HT-29 (cell line): ENCODE data around the gene CRYBB2. TPM values are rescaled to one million over a fixed set of nuclear protein-coding genes. Genes with fewer than 3 reads are reported as not detected.
"Not testable (repeated sequence)": the region's sequence is repeated elsewhere in the genome, so short reads cannot be mapped to it uniquely, and the experiment has no call there.

Experiments
- DNase-seq: peaks from one replicate; pipeline ENCODE4 v3.0.0-alpha.2; 2015; ENCODE audit warnings: low spot score
- total RNA-seq: library from RNA; depleted of rRNA; stranded (reverse); fragments of >200 nt; shearing (Covaris generic); gene quantifications from 2 replicates; pipeline ENCODE4 v1.2.3, GENCODE V29; 2014

CRYBB2 gene
- total RNA-seq, 1 experiment from 2014 or later: not detected

- no peak for DNase-seq
Measured at GRCh38 chr22:25199731-25200520, 19.5 kb upstream of the CRYBB2 start, which contains the start of gene CRYBB3. TSS of gene CRYBB3 (plus strand) at chr22:25199858. CDS start at chr22:25201397, 1,539 bp downstream.

GRCh38 chr22:25200967-25201366 lies 18.5 kb upstream of the CRYBB2 start:
- DNase-seq: no peak

- no peak for DNase-seq
Measured at GRCh38 chr22:25201557-25202273, 17.7 kb upstream of the CRYBB2 start.

- DNase-seq: peak; percentile 80
Measured at GRCh38 chr22:25202290-25202921, 17.0 kb upstream of the CRYBB2 start.

GRCh38 chr22:25203082-25203481 lies 16.4 kb upstream of the CRYBB2 start:
- DNase-seq: no peak

GRCh38 chr22:25204547-25204946 lies 14.9 kb upstream of the CRYBB2 start:
- not testable (repeated sequence) for DNase-seq

- no peak for DNase-seq
Measured at GRCh38 chr22:25205847-25206246, 13.6 kb upstream of the CRYBB2 start.

- no peak for DNase-seq
Measured at GRCh38 chr22:25206998-25207397, 12.4 kb upstream of the CRYBB2 start.

GRCh38 chr22:25207553-25208157 lies 11.8 kb upstream of the CRYBB2 start:
- DNase-seq: no peak

- DNase-seq: no peak
Measured at GRCh38 chr22:25208328-25208727, 11.1 kb upstream of the CRYBB2 start.

- DNase-seq: no peak
Measured at GRCh38 chr22:25208743-25209505, 10.5 kb upstream of the CRYBB2 start.

- DNase-seq: no peak
Measured at GRCh38 chr22:25210793-25211192, 8.6 kb upstream of the CRYBB2 start.

- no peak for DNase-seq
Measured at GRCh38 chr22:25212337-25212736, 7.1 kb upstream of the CRYBB2 start.

- no peak for DNase-seq
Measured at GRCh38 chr22:25213221-25213620, 6.2 kb upstream of the CRYBB2 start.

- no peak for DNase-seq
Measured at GRCh38 chr22:25216230-25216629, 3.2 kb upstream of the CRYBB2 start.

GRCh38 chr22:25219948-25220442 lies 556 bp downstream of the CRYBB2 start:
- no peak for DNase-seq

GRCh38 chr22:25221790-25222189 lies 2.4 kb downstream of the CRYBB2 start:
- no peak for DNase-seq

GRCh38 chr22:25223269-25223850 lies 3.9 kb downstream of the CRYBB2 start:
- DNase-seq: no peak

- no peak for DNase-seq
Measured at GRCh38 chr22:25228822-25229221, 9.4 kb downstream of the CRYBB2 start.

- DNase-seq: not testable (repeated sequence)
Measured at GRCh38 chr22:25230760-25231159, 11.3 kb downstream of the CRYBB2 start.

GRCh38 chr22:25232301-25232700 lies 12.9 kb downstream of the CRYBB2 start:
- DNase-seq: no peak
